PC-3 (cell line): ENCODE results near the gene FHAD1. TPM values are rescaled to one million over a fixed set of nuclear protein-coding genes. Genes with fewer than 3 reads are reported as not detected.

ENCODE experiments used
- ATAC-seq: fragments of 200-7000 bp; cut with Tn5 transposase; 2 replicates; pipeline ENCODE4 v1.9.1; 2020; ENCODE audit warnings: mild to moderate bottlenecking, moderate library complexity
- BruUV-seq: library from RNA; stranded (reverse); fragments of 400-500 nt; replicated peaks from 2 replicates; lab custom pipeline; 2021; lab: Mats Ljungman, UMichigan
- CTCF ChIA-PET: fragments of 300-600 bp; sonication (Branson Sonifier 250); formaldehyde crosslinking; loops from one replicate; lab custom pipeline; 2022; ENCODE audit warnings: antibody characterized with exemption; lab: Charles Lee
- POLR2A ChIA-PET: fragments of 300-600 bp; sonication (Branson Sonifier 250); formaldehyde crosslinking; loops from one replicate; lab custom pipeline; 2022; ENCODE audit warnings: antibody characterized with exemption; ENCODE audit not compliant: unreplicated experiment; lab: Charles Lee
- DNase-seq: peaks from one replicate; pipeline ENCODE4 v3.0.0-alpha.2; 2015
- H2AFZ ChIP-seq: fragments of 300-600 bp; sonication (generic); 2 replicates; pipeline ENCODE4 v1.6.0; 2016; ENCODE audit warnings: antibody characterized with exemption, low read length
- H3F3A ChIP-seq: fragments of 300-600 bp; sonication (generic); one replicate; pipeline ENCODE4 v1.6.0; 2017; ENCODE audit warnings: antibody characterized with exemption, low read length, control low read depth, mild to moderate bottlenecking; ENCODE audit not compliant: unreplicated experiment
- H3K27ac ChIP-seq: fragments of 300-600 bp; sonication (generic); 2 replicates; pipeline ENCODE4 v1.5.1; 2016; ENCODE audit warnings: mild to moderate bottlenecking, low read length
- H3K27me3 ChIP-seq: fragments of 300-600 bp; sonication (generic); 2 replicates; pipeline ENCODE4 v1.6.1; 2016; ENCODE audit warnings: low read length, mixed read lengths
- H3K36me3 ChIP-seq: fragments of 300-600 bp; sonication (generic); 2 replicates; pipeline ENCODE4 v1.6.1; 2016; ENCODE audit warnings: low read depth, mixed run types, low read length, mixed read lengths
- H3K4me1 ChIP-seq: fragments of 300-600 bp; sonication (generic); 2 replicates; pipeline ENCODE4 v1.5.1; 2016; ENCODE audit warnings: low read length; ENCODE audit not compliant: insufficient read depth
- H3K4me2 ChIP-seq: fragments of 300-600 bp; sonication (generic); 2 replicates; pipeline ENCODE4 v1.6.0; 2016; ENCODE audit warnings: low read length
- H3K4me3 ChIP-seq: fragments of 300-600 bp; sonication (generic); 2 replicates; pipeline ENCODE4 v1.5.1; 2016; ENCODE audit warnings: mild to moderate bottlenecking, low read length, mixed read lengths
- H3K79me2 ChIP-seq: fragments of 300-600 bp; sonication (generic); 2 replicates; pipeline ENCODE4 v1.6.1; 2017; ENCODE audit warnings: low read length, mixed read lengths
- H3K9ac ChIP-seq: fragments of 300-600 bp; sonication (generic); 2 replicates; pipeline ENCODE4 v1.6.0; 2016; ENCODE audit warnings: mild to moderate bottlenecking, low read length
- H3K9me2 ChIP-seq: fragments of 300-600 bp; sonication (generic); replicated peaks from 2 replicates; pipeline ENCODE4 v1.6.1; 2016; ENCODE audit warnings: mixed run types, low read length, mixed read lengths
- H3K9me3 ChIP-seq: fragments of 300-600 bp; sonication (generic); 2 replicates; pipeline ENCODE4 v1.6.1; 2016; ENCODE audit warnings: low read length, mixed read lengths
- H4K20me1 ChIP-seq: fragments of 300-600 bp; sonication (generic); 2 replicates; pipeline ENCODE4 v1.6.1; 2016; ENCODE audit warnings: low read length, mixed read lengths
- EZH2 ChIP-seq: fragments of 300-600 bp; sonication (generic); IDR thresholded peaks from one replicate; pipeline ENCODE4 v1.6.1; 2017; ENCODE audit warnings: antibody characterized with exemption, mild to moderate bottlenecking, low read length; ENCODE audit not compliant: unreplicated experiment
- EZH2phosphoT487 ChIP-seq: fragments of 300-600 bp; sonication (generic); IDR thresholded peaks from 2 replicates; pipeline ENCODE4 v1.6.1; 2018; ENCODE audit warnings: mild to moderate bottlenecking, antibody characterized with exemption, low read length, borderline replicate concordance
- intact Hi-C: fragments of 100-400 bp; cut with micrococcal nuclease; formaldehyde crosslinking; loops from 2 replicates; pipeline ENCODE4 v1.9.0; 2023
- total RNA-seq: library from RNA; depleted of rRNA; stranded (reverse); fragments of >200 nt; gene quantifications from 2 replicates; pipeline ENCODE4 v1.2.3, GENCODE V29; 2014
- TF ChIP-seq, protein P1 (sequence below): fragments of 300-600 bp; sonication (generic); conservative IDR thresholded peaks from 2 replicates; pipeline ENCODE4 v1.5.1; 2017; ENCODE audit warnings: antibody characterized with exemption, low read depth, mild to moderate bottlenecking, low read length

Gene FHAD1
- total RNA-seq, 1 experiment from 2014 or later, result 0.95 TPM

DNA sequence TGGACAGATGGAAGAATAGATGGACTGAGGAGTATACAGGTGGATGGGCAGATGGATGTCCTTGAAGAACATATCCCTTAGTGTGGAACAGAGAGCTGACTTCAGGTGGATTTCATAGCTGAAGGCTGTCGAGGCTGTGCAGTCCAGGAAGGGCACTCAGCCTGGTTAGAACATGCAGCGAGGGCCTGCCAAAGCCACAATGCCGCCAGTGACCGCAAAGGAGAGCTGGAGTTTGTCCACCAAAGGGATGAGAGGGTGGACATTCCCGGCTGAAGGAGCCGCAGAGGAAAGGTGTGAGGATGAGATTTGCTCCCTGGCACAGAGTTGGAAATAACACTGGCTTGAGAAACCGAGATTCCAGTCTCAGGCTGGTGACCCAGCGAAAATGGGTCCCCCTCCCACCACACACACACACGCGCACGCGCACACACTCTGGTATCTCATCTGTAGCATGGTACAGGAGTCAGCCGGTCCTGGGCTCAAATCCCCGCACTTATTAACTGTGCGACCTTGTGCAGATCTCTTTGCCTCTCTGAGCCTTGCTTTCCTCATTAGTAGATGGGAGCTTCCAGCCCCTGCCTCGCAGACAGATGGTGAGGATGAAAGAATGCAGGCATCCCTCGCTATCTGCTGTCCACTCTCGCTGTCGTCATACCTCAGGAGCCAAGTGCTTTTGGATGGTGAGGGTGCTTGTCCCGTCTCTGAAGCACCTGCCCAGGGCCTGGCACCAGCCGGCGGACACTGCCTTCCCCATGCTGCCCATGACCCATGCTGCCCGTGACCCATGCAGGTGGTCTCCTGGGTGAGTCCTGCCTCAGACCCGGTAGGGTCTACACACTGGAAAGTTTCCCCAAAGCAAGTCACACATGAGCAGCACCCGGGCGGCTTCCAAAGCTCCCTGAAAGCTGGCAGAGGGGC, 135.8 kb downstream of the FHAD1 start:
- DNase-seq (no peak), ATAC-seq (no peak)
- Histone ChIP-seq H3F3A (no peaks in the 10 kb centered on the region), H3K4me1 (no peaks in the 10 kb centered on the region), H3K9ac (no peak overlapping the region), H3K9me3 (no peaks in the 10 kb centered on the region), H3K36me3 (no peaks in the 10 kb centered on the region), H3K4me2 (no peak overlapping the region), H3K4me3 (no peak overlapping the region), H4K20me1 (no peaks in the 10 kb centered on the region), H3K27ac (no peak overlapping the region), H3K79me2 (no peaks in the 10 kb centered on the region), H3K27me3 (no peaks in the 10 kb centered on the region), H2AFZ (no peak overlapping the region), H3K9me2 (no peaks in the 10 kb centered on the region)
- intact Hi-C loops, result no loop called here
- ChIA-PET CTCF (no interaction called here), POLR2A (no interaction called here)
- TF ChIP-seq EZH2phosphoT487 (no peak), EZH2 (no peak)
- TF ChIP-seq, protein P1, sequence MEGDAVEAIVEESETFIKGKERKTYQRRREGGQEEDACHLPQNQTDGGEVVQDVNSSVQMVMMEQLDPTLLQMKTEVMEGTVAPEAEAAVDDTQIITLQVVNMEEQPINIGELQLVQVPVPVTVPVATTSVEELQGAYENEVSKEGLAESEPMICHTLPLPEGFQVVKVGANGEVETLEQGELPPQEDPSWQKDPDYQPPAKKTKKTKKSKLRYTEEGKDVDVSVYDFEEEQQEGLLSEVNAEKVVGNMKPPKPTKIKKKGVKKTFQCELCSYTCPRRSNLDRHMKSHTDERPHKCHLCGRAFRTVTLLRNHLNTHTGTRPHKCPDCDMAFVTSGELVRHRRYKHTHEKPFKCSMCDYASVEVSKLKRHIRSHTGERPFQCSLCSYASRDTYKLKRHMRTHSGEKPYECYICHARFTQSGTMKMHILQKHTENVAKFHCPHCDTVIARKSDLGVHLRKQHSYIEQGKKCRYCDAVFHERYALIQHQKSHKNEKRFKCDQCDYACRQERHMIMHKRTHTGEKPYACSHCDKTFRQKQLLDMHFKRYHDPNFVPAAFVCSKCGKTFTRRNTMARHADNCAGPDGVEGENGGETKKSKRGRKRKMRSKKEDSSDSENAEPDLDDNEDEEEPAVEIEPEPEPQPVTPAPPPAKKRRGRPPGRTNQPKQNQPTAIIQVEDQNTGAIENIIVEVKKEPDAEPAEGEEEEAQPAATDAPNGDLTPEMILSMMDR, result no peak
- BruUV-seq, result no TSS peak

GRCh38 chr1:15383810-15384209, 136.8 kb downstream of the FHAD1 start:
- TF ChIP-seq, protein P1, result no peak
- TF ChIP-seq EZH2phosphoT487, result no peak
- no peak for TF ChIP-seq EZH2
- intact Hi-C loops, result no loop called here
- Histone ChIP-seq H3K4me1 (no peaks in the 10 kb centered on the region), H3K27ac (no peak overlapping the region), H3K9ac (no peak overlapping the region), H3K79me2 (no peaks in the 10 kb centered on the region), H2AFZ (no peak overlapping the region), H3K9me2 (no peaks in the 10 kb centered on the region), H3K4me2 (no peak overlapping the region), H3K27me3 (no peaks in the 10 kb centered on the region), H3K36me3 (no peaks in the 10 kb centered on the region), H3F3A (no peaks in the 10 kb centered on the region), H3K9me3 (no peaks in the 10 kb centered on the region), H3K4me3 (no peak overlapping the region), H4K20me1 (no peaks in the 10 kb centered on the region)
- ChIA-PET CTCF (no interaction called here), POLR2A (no interaction called here)
- DNase-seq (no peak), ATAC-seq (no peak)
- no TSS peak for BruUV-seq

GRCh38 chr1:15384301-15384901, 137.4 kb downstream of the FHAD1 start:
- CTCF ChIA-PET, result no interaction called here
- Histone ChIP-seq H3K4me1 (no peaks in the 10 kb centered on the region), H4K20me1 (no peaks in the 10 kb centered on the region), H3K4me2 (no peak overlapping the region), H3K9me3 (no peaks in the 10 kb centered on the region), H3K36me3 (no peaks in the 10 kb centered on the region), H3K4me3 (no peak overlapping the region), H3F3A (no peaks in the 10 kb centered on the region), H3K9ac (no peak overlapping the region), H3K9me2 (no peaks in the 10 kb centered on the region), H3K27me3 (no peaks in the 10 kb centered on the region), H3K79me2 (no peaks in the 10 kb centered on the region), H2AFZ (no peak overlapping the region), H3K27ac (no peak overlapping the region)
- DNase-seq (no peak), ATAC-seq (no peak)
- POLR2A ChIA-PET, result no interaction called here
- TF ChIP-seq, protein P1, result no peak
- TF ChIP-seq EZH2phosphoT487, result no peak
- TF ChIP-seq EZH2, result no peak
- BruUV-seq, result no TSS peak
- intact Hi-C loops, result no loop called here
